ENCODE data around the gene LHX5.

The LHX5 gene
- total RNA-seq = 0 reads per million in 3 donors

DNA sequence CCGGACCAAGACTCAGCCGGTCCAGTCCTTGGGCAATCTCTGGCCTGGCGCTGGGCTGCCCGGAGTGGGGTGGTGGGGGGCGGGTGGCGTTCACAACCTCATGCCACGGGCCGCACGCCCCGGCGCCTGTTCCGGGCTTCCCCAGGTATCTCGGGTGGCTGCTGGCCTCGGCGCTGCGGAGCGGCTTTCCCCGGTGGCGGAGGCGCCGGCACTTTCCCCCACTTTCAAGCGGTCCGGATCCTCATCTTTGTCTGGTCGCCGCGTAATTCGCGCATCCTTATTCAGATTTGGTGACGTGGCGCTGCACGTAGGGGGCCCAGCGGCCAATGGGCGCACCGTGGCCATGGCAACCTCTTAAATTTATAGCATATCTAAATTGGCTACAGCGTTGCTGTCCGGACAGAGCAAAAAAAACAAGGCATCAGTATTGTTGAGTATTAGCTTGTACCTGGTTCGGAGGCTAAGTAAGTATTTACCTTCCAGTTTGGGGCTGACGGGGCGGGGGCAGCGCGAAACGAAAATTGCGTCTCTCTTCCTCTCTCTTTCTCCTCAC lies at the start of gene LHX5:
Gene LHX5, minus strand, starts transcription at position 253 of the 553 bp plus-strand sequence. CDS start 373 bp downstream, outside the sequence.
- Histone ChIP-seq H3K4me3 (ENCODE audit: insufficient read depth, low read depth, low read length, poor library complexity, severe bottlenecking) (no peak within 1 kb of the TSS), H3K27ac (ENCODE audit: insufficient read depth, low read length, poor library complexity, severe bottlenecking) (no peak within 1 kb of the TSS), H3K4me1 (ENCODE audit: control insufficient read depth, insufficient read depth, low read length, poor library complexity, severe bottlenecking) (peaks cover 13% of the 10 kb centered on the region), H3K9me3 (ENCODE audit: control insufficient read depth, low read length) (no peaks in the 10 kb centered on the region), H3K36me3 (ENCODE audit: control insufficient read depth, insufficient read depth, low read length) (no peaks in the 10 kb centered on the region), H3K27me3 (replicated peaks; ENCODE audit: control insufficient read depth, insufficient read depth, low read length, poor library complexity, severe bottlenecking) (peaks cover 74% of the 10 kb centered on the region)
- DNase-seq = no peak

GRCh38 chr12:113519464-113520307 lies 48.0 kb upstream of the LHX5 start:
- Histone ChIP-seq H3K4me3 (ENCODE audit: insufficient read depth, low read depth, low read length, poor library complexity, severe bottlenecking) (no peak overlapping the region), H3K27me3 (replicated peaks; ENCODE audit: control insufficient read depth, insufficient read depth, low read length, poor library complexity, severe bottlenecking) (peaks cover 2% of the 10 kb centered on the region)

GRCh38 chr12:113515082-113515856 lies 43.6 kb upstream of the LHX5 start:
- H3K27me3 ChIP-seq (replicated peaks; ENCODE audit: control insufficient read depth, insufficient read depth, low read length, poor library complexity, severe bottlenecking) = peaks cover 2% of the 10 kb centered on the region
- no peak for DNase-seq
- H3K9me3 ChIP-seq (ENCODE audit: control insufficient read depth, low read length) = no peaks in the 10 kb centered on the region
- no peak overlapping the region for H3K27ac ChIP-seq (ENCODE audit: insufficient read depth, low read length, poor library complexity, severe bottlenecking)
- H3K36me3 ChIP-seq (ENCODE audit: control insufficient read depth, insufficient read depth, low read length) = no peaks in the 10 kb centered on the region
- no peak overlapping the region for H3K4me3 ChIP-seq (ENCODE audit: insufficient read depth, low read depth, low read length, poor library complexity, severe bottlenecking)
- H3K4me1 ChIP-seq (ENCODE audit: control insufficient read depth, insufficient read depth, low read length, poor library complexity, severe bottlenecking) = no peaks in the 10 kb centered on the region

More at GRCh38 chr12:113519464-113520307, 48.0 kb upstream of the LHX5 start:
- DNase-seq = no peak
- Histone ChIP-seq H3K36me3 (ENCODE audit: control insufficient read depth, insufficient read depth, low read length) (no peaks in the 10 kb centered on the region), H3K27ac (ENCODE audit: insufficient read depth, low read length, poor library complexity, severe bottlenecking) (no peak overlapping the region), H3K4me1 (ENCODE audit: control insufficient read depth, insufficient read depth, low read length, poor library complexity, severe bottlenecking) (no peaks in the 10 kb centered on the region), H3K9me3 (ENCODE audit: control insufficient read depth, low read length) (no peaks in the 10 kb centered on the region)

- Histone ChIP-seq H3K4me3 (ENCODE audit: insufficient read depth, low read depth, low read length, poor library complexity, severe bottlenecking) (no peak overlapping the region), H3K36me3 (ENCODE audit: control insufficient read depth, insufficient read depth, low read length) (no peaks in the 10 kb centered on the region), H3K4me1 (ENCODE audit: control insufficient read depth, insufficient read depth, low read length, poor library complexity, severe bottlenecking) (no peaks in the 10 kb centered on the region), H3K27me3 (replicated peaks; ENCODE audit: control insufficient read depth, insufficient read depth, low read length, poor library complexity, severe bottlenecking) (peaks cover 2% of the 10 kb centered on the region), H3K9me3 (ENCODE audit: control insufficient read depth, low read length) (no peaks in the 10 kb centered on the region), H3K27ac (ENCODE audit: insufficient read depth, low read length, poor library complexity, severe bottlenecking) (no peak overlapping the region)
- DNase-seq = no peak
Measured at GRCh38 chr12:113514602-113515001, 42.9 kb upstream of the LHX5 start.

- no peaks in the 10 kb centered on the region for H3K36me3 ChIP-seq (ENCODE audit: control insufficient read depth, insufficient read depth, low read length)
- no peak overlapping the region for H3K4me3 ChIP-seq (ENCODE audit: insufficient read depth, low read depth, low read length, poor library complexity, severe bottlenecking)
- no peaks in the 10 kb centered on the region for H3K9me3 ChIP-seq (ENCODE audit: control insufficient read depth, low read length)
- H3K4me1 ChIP-seq (ENCODE audit: control insufficient read depth, insufficient read depth, low read length, poor library complexity, severe bottlenecking) = no peaks in the 10 kb centered on the region
- DNase-seq = no peak
- H3K27ac ChIP-seq (ENCODE audit: insufficient read depth, low read length, poor library complexity, severe bottlenecking) = no peak overlapping the region
- H3K27me3 ChIP-seq (replicated peaks; ENCODE audit: control insufficient read depth, insufficient read depth, low read length, poor library complexity, severe bottlenecking) = peaks cover 2% of the 10 kb centered on the region
Measured at GRCh38 chr12:113512568-113512967, 40.9 kb upstream of the LHX5 start.

- Histone ChIP-seq H3K27ac (ENCODE audit: insufficient read depth, low read length, poor library complexity, severe bottlenecking) (no peak overlapping the region), H3K36me3 (ENCODE audit: control insufficient read depth, insufficient read depth, low read length) (no peaks in the 10 kb centered on the region), H3K9me3 (ENCODE audit: control insufficient read depth, low read length) (no peaks in the 10 kb centered on the region), H3K4me3 (ENCODE audit: insufficient read depth, low read depth, low read length, poor library complexity, severe bottlenecking) (no peak overlapping the region), H3K27me3 (replicated peaks; ENCODE audit: control insufficient read depth, insufficient read depth, low read length, poor library complexity, severe bottlenecking) (no peaks in the 10 kb centered on the region), H3K4me1 (ENCODE audit: control insufficient read depth, insufficient read depth, low read length, poor library complexity, severe bottlenecking) (no peaks in the 10 kb centered on the region)
- DNase-seq = no peak
Measured at GRCh38 chr12:113506867-113507266, 35.2 kb upstream of the LHX5 start.

- Histone ChIP-seq H3K9me3 (ENCODE audit: control insufficient read depth, low read length) (no peaks in the 10 kb centered on the region), H3K4me3 (ENCODE audit: insufficient read depth, low read depth, low read length, poor library complexity, severe bottlenecking) (no peak overlapping the region), H3K27ac (ENCODE audit: insufficient read depth, low read length, poor library complexity, severe bottlenecking) (no peak overlapping the region), H3K36me3 (ENCODE audit: control insufficient read depth, insufficient read depth, low read length) (no peaks in the 10 kb centered on the region), H3K4me1 (ENCODE audit: control insufficient read depth, insufficient read depth, low read length, poor library complexity, severe bottlenecking) (no peaks in the 10 kb centered on the region), H3K27me3 (replicated peaks; ENCODE audit: control insufficient read depth, insufficient read depth, low read length, poor library complexity, severe bottlenecking) (no peaks in the 10 kb centered on the region)
- DNase-seq = no peak
Measured at GRCh38 chr12:113505941-113506340, 34.3 kb upstream of the LHX5 start.

- Histone ChIP-seq H3K4me1 (ENCODE audit: control insufficient read depth, insufficient read depth, low read length, poor library complexity, severe bottlenecking) (no peaks in the 10 kb centered on the region), H3K36me3 (ENCODE audit: control insufficient read depth, insufficient read depth, low read length) (no peaks in the 10 kb centered on the region), H3K9me3 (ENCODE audit: control insufficient read depth, low read length) (no peaks in the 10 kb centered on the region), H3K27me3 (replicated peaks; ENCODE audit: control insufficient read depth, insufficient read depth, low read length, poor library complexity, severe bottlenecking) (no peaks in the 10 kb centered on the region), H3K4me3 (ENCODE audit: insufficient read depth, low read depth, low read length, poor library complexity, severe bottlenecking) (no peak overlapping the region), H3K27ac (ENCODE audit: insufficient read depth, low read length, poor library complexity, severe bottlenecking) (no peak overlapping the region)
- no peak for DNase-seq
Measured at GRCh38 chr12:113504917-113505316, 33.2 kb upstream of the LHX5 start.

- no peak overlapping the region for H3K27ac ChIP-seq (ENCODE audit: insufficient read depth, low read length, poor library complexity, severe bottlenecking)
- H3K4me1 ChIP-seq (ENCODE audit: control insufficient read depth, insufficient read depth, low read length, poor library complexity, severe bottlenecking) = no peaks in the 10 kb centered on the region
- peaks cover 5% of the 10 kb centered on the region for H3K27me3 ChIP-seq (replicated peaks; ENCODE audit: control insufficient read depth, insufficient read depth, low read length, poor library complexity, severe bottlenecking)
- no peaks in the 10 kb centered on the region for H3K9me3 ChIP-seq (ENCODE audit: control insufficient read depth, low read length)
- no peak overlapping the region for H3K4me3 ChIP-seq (ENCODE audit: insufficient read depth, low read depth, low read length, poor library complexity, severe bottlenecking)
- DNase-seq = no peak
- no peaks in the 10 kb centered on the region for H3K36me3 ChIP-seq (ENCODE audit: control insufficient read depth, insufficient read depth, low read length)
Measured at GRCh38 chr12:113500782-113501311, 29.2 kb upstream of the LHX5 start.
